Testis (tissue), 3 donors: ENCODE data around the gene CLEC18B. TPM values are rescaled to one million over a fixed set of nuclear protein-coding genes. Genes with fewer than 3 reads are reported as not detected.
"Not testable (repeated sequence)": the region's sequence is repeated elsewhere in the genome, so short reads cannot be mapped to it uniquely, and the experiment has no call there.

Source experiments
- DNase-seq: peaks from one replicate; pipeline ENCODE4 v3.0.0-alpha.2; 2019
- H3K27ac ChIP-seq, 2 donors: fragments of 200-600 bp; sonication (generic); one replicate each; pipeline ENCODE4 v1.5.1; 2019
- H3K27me3 ChIP-seq: fragments of 200-600 bp; sonication (generic); one replicate; pipeline ENCODE4 v1.5.1; 2019
- H3K36me3 ChIP-seq: fragments of 200-600 bp; sonication (generic); one replicate; pipeline ENCODE4 v1.5.1; 2017; ENCODE audit warnings: low read depth; ENCODE audit errors: missing control alignments
- H3K4me1 ChIP-seq: fragments of 200-600 bp; sonication (generic); one replicate; pipeline ENCODE4 v1.5.1; 2019
- H3K4me3 ChIP-seq, 2 donors: fragments of 200-600 bp; sonication (generic); one replicate each; pipeline ENCODE4 v1.5.1; 2017 to 2019
- H3K9me3 ChIP-seq: fragments of 200-600 bp; sonication (generic); one replicate; pipeline ENCODE4 v1.5.1; 2017
- WGBS, 2 donors: methylation state at CpG; one replicate each; pipeline ENCODE4 v1.1.5; 2018; 5-methylcytosine and 5-hydroxymethylcytosine counted together
- intact Hi-C: fragments of 100-400 bp; cut with DNase I; formaldehyde crosslinking; loops from one replicate; pipeline ENCODE4 v1.15.1; 2023; ENCODE audit warnings: low total_unique reads
- polyA plus RNA-seq: library from polyadenylated mRNA; stranded (reverse); fragments of 350-450 nt; fragmentation: Illumina TruSeq; extraction: RNeasy Lipid Tissue Mini Kit (QIAGEN cat#74804); gene quantifications from one replicate; pipeline ENCODE4 v1.2.3, GENCODE V29; 2014; ENCODE audit warnings: low read depth, low replicate concordance; ENCODE audit not compliant: insufficient read depth
- total RNA-seq, 2 donors: library from RNA; depleted of rRNA; stranded (reverse); fragments of >200 nt; gene quantifications; one replicate each; pipeline ENCODE4 v1.2.3, GENCODE V29; 2016

Gene CLEC18B
- total and polyA plus RNA-seq, 3 donors from 2014 or later = 13.7 to 42.8 (median 16.4) TPM

- intact Hi-C loops, H3K9me3 ChIP-seq, H3K4me3 ChIP-seq, H3K4me1 ChIP-seq, DNase-seq, H3K27me3 ChIP-seq, H3K27ac ChIP-seq, H3K36me3 ChIP-seq: not testable (repeated sequence)
- WGBS, 2 donors = 86 to 93% methylated on average over 3 to 8 of the region's 15 CpGs
Measured at GRCh38 chr16:74417897-74418296, 3.4 kb downstream of the CLEC18B start.

GRCh38 chr16:74413920-74414319, 7.4 kb downstream of the CLEC18B start:
- H3K36me3 ChIP-seq, H3K27me3 ChIP-seq, intact Hi-C loops, H3K9me3 ChIP-seq, DNase-seq, H3K4me1 ChIP-seq, H3K4me3 ChIP-seq, H3K27ac ChIP-seq: not testable (repeated sequence)
- 84% methylated on average over 7 of the region's 7 CpGs for whole genome bisulfite sequencing, 2 donors

GRCh38 chr16:74413485-74413884, 7.8 kb downstream of the CLEC18B start:
- H3K27ac ChIP-seq, H3K27me3 ChIP-seq, H3K9me3 ChIP-seq, H3K4me1 ChIP-seq, H3K4me3 ChIP-seq, H3K36me3 ChIP-seq, intact Hi-C loops: not testable (repeated sequence)
- peak; percentile 39 for DNase-seq
- 50 to 74% methylated on average over 4 to 9 of the region's 9 CpGs for WGBS, 2 donors

- peak; percentile 73 for DNase-seq
- H3K4me1 ChIP-seq, H3K36me3 ChIP-seq, H3K4me3 ChIP-seq, H3K27ac ChIP-seq, H3K27me3 ChIP-seq, intact Hi-C loops, H3K9me3 ChIP-seq: not testable (repeated sequence)
- 34 to 55% methylated on average over 2 to 8 of the region's 10 CpGs for WGBS, 2 donors
Measured at GRCh38 chr16:74412775-74413390, 8.4 kb downstream of the CLEC18B start.

- H3K9me3 ChIP-seq, H3K27me3 ChIP-seq, H3K4me3 ChIP-seq, intact Hi-C loops, H3K4me1 ChIP-seq, H3K36me3 ChIP-seq, H3K27ac ChIP-seq: not testable (repeated sequence)
- peak; percentile 16 for DNase-seq
- WGBS, 2 donors = 68 to 83% methylated on average over 3 to 5 of the region's 13 CpGs
Measured at GRCh38 chr16:74412138-74412774, 9.0 kb downstream of the CLEC18B start.

DNA sequence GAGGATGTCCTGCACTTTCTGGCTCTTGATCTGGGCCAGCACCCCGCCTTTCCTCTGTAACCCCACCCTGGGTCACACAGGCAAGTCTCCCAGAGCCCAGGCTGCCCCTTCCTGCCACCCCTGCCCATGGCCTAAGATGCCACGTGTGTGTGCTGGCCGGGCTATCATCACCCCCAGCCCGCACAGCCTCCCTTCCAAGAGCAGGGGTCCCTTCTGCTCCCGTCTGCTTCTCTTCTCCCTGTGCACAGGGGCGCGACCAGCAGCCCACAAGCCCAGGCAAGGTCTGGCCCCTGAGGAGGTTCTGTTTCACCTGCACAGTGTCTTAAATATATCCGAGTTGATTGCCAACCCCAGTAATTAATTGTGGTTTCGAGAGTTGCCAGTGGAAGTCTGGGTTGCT, 10.3 kb downstream of the CLEC18B start:
- H3K27me3 ChIP-seq, H3K27ac ChIP-seq, H3K9me3 ChIP-seq, H3K36me3 ChIP-seq, intact Hi-C loops, H3K4me1 ChIP-seq, H3K4me3 ChIP-seq: not testable (repeated sequence)
- peak; percentile 4 for DNase-seq
- WGBS, 2 donors = 80 to 83% methylated on average over 2 to 8 of the region's 9 CpGs

DNA sequence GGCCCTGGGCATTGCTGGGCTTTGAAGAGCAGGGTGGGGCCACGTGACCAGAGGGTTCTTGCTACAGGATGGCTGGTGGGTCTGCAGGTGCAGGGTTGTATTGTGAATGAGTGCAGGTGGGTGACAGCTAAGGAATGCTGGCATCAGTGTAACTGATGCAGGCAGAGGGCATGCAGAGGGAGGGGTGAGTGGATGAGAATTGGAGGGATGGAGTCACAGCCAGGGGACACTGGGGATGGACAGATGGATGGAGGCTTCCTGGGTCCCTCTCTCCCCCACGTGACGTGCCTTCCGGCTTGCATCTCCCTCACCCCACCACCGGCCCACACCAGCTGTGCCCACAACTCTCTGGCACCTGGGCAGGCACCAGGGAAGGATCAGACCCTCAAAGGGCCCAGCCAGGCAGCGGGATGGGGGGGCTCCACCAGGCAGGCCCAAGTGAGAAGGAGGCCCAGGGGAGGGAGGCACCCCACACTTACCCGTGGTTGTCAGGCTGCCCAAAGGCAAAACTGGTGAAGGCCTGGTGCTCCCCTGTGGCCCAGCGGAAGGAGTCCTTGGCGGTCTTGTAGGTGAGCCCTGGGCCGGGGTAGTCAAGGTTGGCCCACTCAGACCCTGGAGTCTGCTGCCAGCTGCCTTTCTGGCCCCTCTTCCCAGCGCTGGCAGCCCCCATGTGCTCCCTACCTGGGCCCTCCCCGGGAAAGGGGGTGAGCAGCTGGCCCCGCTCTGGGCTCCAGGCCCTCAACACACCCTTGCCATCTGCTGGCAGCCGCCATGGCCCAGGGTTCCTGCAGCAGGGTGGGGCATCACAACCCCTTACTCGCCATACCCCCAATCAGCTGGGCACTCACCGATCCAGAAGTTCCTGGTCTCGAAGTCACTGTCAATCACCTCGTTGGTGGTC, 11.0 kb downstream of the CLEC18B start:
- H3K9me3 ChIP-seq, H3K27me3 ChIP-seq, intact Hi-C loops, H3K4me3 ChIP-seq, H3K27ac ChIP-seq, DNase-seq, H3K4me1 ChIP-seq, H3K36me3 ChIP-seq: not testable (repeated sequence)
- 78 to 88% methylated on average over 4 to 9 of the region's 18 CpGs for WGBS, 2 donors

GRCh38 chr16:74409185-74409981, 11.9 kb downstream of the CLEC18B start:
- H3K9me3 ChIP-seq, H3K27ac ChIP-seq, H3K27me3 ChIP-seq, H3K4me1 ChIP-seq, H3K4me3 ChIP-seq, H3K36me3 ChIP-seq, intact Hi-C loops: not testable (repeated sequence)
- DNase-seq = peak; percentile 11
- WGBS, 2 donors = 80 to 100% methylated on average over 1 to 2 of the region's 15 CpGs

- 12% methylated on average over 17 of the region's 23 CpGs; no CpG with 5 or more reads in 1 of the 2 donors for WGBS, 2 donors
- H3K4me1 ChIP-seq, H3K36me3 ChIP-seq, H3K27me3 ChIP-seq, H3K9me3 ChIP-seq, intact Hi-C loops: not testable (repeated sequence)
- peak overlapping the region; percentile 59 to 79 for H3K27ac ChIP-seq
- peak overlapping the region; percentile 47 to 56 for H3K4me3 ChIP-seq
- peak; percentile 38 for DNase-seq
Measured at GRCh38 chr16:74407362-74407705, 13.9 kb downstream of the CLEC18B start.

- H3K36me3 ChIP-seq, H3K27me3 ChIP-seq, H3K4me1 ChIP-seq, H3K9me3 ChIP-seq, intact Hi-C loops: not testable (repeated sequence)
- peak; percentile 35 for DNase-seq
- peak overlapping the region; percentile 47 to 56 for H3K4me3 ChIP-seq
- WGBS, 2 donors = no CpG with 5 or more reads among the region's 71 CpGs
- H3K27ac ChIP-seq = peak overlapping the region; percentile 59 to 79
Measured at GRCh38 chr16:74406600-74407361, 14.5 kb downstream of the CLEC18B start.
